HG02623 (cell line): Measurements from ENCODE around the gene TFF1.
"Not testable (repeated sequence)": the region's sequence is repeated elsewhere in the genome, so short reads cannot be mapped to it uniquely, and the experiment has no call there.

Source experiments
- ATAC-seq: cut with Tn5 transposase; IDR thresholded peaks from one replicate; pipeline ENCODE4 v1.9.1; 2021; ENCODE audit warnings: moderate library complexity; ENCODE audit not compliant: unreplicated experiment

Gene TFF1

GRCh38 chr21:42366292-42367010, at the start of gene TFF1:
TSS of gene TFF1 (minus strand) at chr21:42366535. CDS start at chr21:42366495, 40 bp downstream.
- no peak for ATAC-seq

GRCh38 chr21:42414928-42415769, 48.8 kb upstream of the TFF1 start:
- ATAC-seq, result no peak

GRCh38 chr21:42414553-42414927, 48.2 kb upstream of the TFF1 start:
- no peak for ATAC-seq

GRCh38 chr21:42414066-42414465, 47.7 kb upstream of the TFF1 start:
- ATAC-seq, result no peak

- no peak for ATAC-seq
Observed at GRCh38 chr21:42413500-42413899, 47.2 kb upstream of the TFF1 start.

- no peak for ATAC-seq
Observed at GRCh38 chr21:42413093-42413492, 46.8 kb upstream of the TFF1 start.

- no peak for ATAC-seq
Observed at GRCh38 chr21:42412636-42412933, 46.2 kb upstream of the TFF1 start.

GRCh38 chr21:42411891-42412635, 45.7 kb upstream of the TFF1 start:
- ATAC-seq, result no peak

- ATAC-seq, result no peak
Observed at GRCh38 chr21:42411197-42411869, 45.0 kb upstream of the TFF1 start.

- ATAC-seq, result no peak
Observed at GRCh38 chr21:42409366-42409765, 43.0 kb upstream of the TFF1 start.

- not testable (repeated sequence) for ATAC-seq
Observed at GRCh38 chr21:42408718-42409117, 42.4 kb upstream of the TFF1 start.

GRCh38 chr21:42407476-42407875, 41.1 kb upstream of the TFF1 start:
- ATAC-seq, result no peak

- no peak for ATAC-seq
Observed at GRCh38 chr21:42406866-42407265, 40.5 kb upstream of the TFF1 start.

GRCh38 chr21:42406201-42406621, 39.9 kb upstream of the TFF1 start:
- ATAC-seq, result no peak

- no peak for ATAC-seq
Observed at GRCh38 chr21:42405064-42406013, 39.0 kb upstream of the TFF1 start.

GRCh38 chr21:42404539-42404938, 38.2 kb upstream of the TFF1 start:
- ATAC-seq, result no peak

- ATAC-seq, result no peak
Observed at GRCh38 chr21:42403611-42404231, 37.4 kb upstream of the TFF1 start, which contains the start of gene UBASH3A. TSS of gene UBASH3A (plus strand) at chr21:42403902. CDS start at chr21:42403946, 44 bp downstream.

- ATAC-seq, result no peak
Observed at GRCh38 chr21:42401820-42402251, 35.5 kb upstream of the TFF1 start.

GRCh38 chr21:42401154-42401553, 34.8 kb upstream of the TFF1 start:
- ATAC-seq, result no peak
